Measurements from ENCODE around the gene SP4.

DNA sequence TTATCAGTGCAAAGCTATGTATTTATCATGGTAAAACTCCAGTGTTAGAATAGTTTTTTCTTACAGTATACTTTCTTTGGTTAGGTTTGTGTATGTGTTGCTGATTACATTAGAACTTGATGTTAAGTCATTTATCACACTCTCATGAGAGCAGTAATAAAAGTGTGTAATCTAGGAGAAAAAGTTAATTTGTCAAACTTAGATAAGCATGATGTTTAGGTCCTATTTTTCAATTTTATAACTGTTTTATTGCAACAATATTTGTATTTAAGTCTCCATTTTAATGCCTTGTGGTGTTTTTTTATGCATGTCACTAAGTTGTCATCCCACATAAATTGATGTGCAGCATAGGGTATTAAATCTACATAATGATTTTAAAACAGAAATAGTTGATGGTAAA is 86.2 kb downstream of the SP4 start:
- TF ChIP-seq, protein P1, sequence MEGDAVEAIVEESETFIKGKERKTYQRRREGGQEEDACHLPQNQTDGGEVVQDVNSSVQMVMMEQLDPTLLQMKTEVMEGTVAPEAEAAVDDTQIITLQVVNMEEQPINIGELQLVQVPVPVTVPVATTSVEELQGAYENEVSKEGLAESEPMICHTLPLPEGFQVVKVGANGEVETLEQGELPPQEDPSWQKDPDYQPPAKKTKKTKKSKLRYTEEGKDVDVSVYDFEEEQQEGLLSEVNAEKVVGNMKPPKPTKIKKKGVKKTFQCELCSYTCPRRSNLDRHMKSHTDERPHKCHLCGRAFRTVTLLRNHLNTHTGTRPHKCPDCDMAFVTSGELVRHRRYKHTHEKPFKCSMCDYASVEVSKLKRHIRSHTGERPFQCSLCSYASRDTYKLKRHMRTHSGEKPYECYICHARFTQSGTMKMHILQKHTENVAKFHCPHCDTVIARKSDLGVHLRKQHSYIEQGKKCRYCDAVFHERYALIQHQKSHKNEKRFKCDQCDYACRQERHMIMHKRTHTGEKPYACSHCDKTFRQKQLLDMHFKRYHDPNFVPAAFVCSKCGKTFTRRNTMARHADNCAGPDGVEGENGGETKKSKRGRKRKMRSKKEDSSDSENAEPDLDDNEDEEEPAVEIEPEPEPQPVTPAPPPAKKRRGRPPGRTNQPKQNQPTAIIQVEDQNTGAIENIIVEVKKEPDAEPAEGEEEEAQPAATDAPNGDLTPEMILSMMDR (IDR thresholded peaks at IDR 0.05) = no peak
- no peak for TF ChIP-seq POLR2A (IDR thresholded peaks at IDR 0.05)
